MG63 (cell line): ENCODE results near the gene RIMBP2. TPM values are rescaled to one million over a fixed set of nuclear protein-coding genes. Genes with fewer than 3 reads are reported as not detected.

Experiments
- DNase-seq: peaks from one replicate; pipeline ENCODE4 v3.0.0-alpha.2; 2020
- H3K27me3 ChIP-seq: fragments of 250-450 bp; sonication (Bioruptor Pico); 2 replicates; pipeline ENCODE4 v1.5.1; 2020; ENCODE audit warnings: mild to moderate bottlenecking, moderate library complexity
- H3K36me3 ChIP-seq: fragments of 250-450 bp; sonication (Bioruptor Pico); 2 replicates; pipeline ENCODE4 v1.5.1; 2020; ENCODE audit warnings: mild to moderate bottlenecking, moderate library complexity
- H3K4me3 ChIP-seq: fragments of 250-450 bp; sonication (Bioruptor Pico); 2 replicates; pipeline ENCODE4 v1.5.1; 2020; ENCODE audit warnings: mild to moderate bottlenecking, moderate library complexity
- H3K9me3 ChIP-seq: fragments of 250-450 bp; sonication (Bioruptor Pico); 2 replicates; pipeline ENCODE4 v1.5.1; 2020; ENCODE audit warnings: mild to moderate bottlenecking, moderate library complexity
- total RNA-seq: library from RNA; depleted of rRNA; stranded (reverse); fragments of >200 nt; shearing (Covaris generic); gene quantifications from 2 replicates; pipeline ENCODE4 v1.2.3, GENCODE V29; 2014; ENCODE audit warnings: low replicate concordance

RIMBP2 gene
- total RNA-seq, 1 experiment from 2014 or later: not detected

- Histone ChIP-seq H3K27me3 (no peaks in the 10 kb centered on the region), H3K36me3 (no peaks in the 10 kb centered on the region), H3K4me3 (no peak overlapping the region), H3K9me3 (no peaks in the 10 kb centered on the region)
- no peak for DNase-seq
Measured at GRCh38 chr12:130615861-130616345, 100.2 kb downstream of the RIMBP2 start.

- no peaks in the 10 kb centered on the region for H3K36me3 ChIP-seq
- DNase-seq: no peak
- H3K27me3 ChIP-seq: no peaks in the 10 kb centered on the region
- no peaks in the 10 kb centered on the region for H3K9me3 ChIP-seq
- H3K4me3 ChIP-seq: no peak overlapping the region
Measured at GRCh38 chr12:130614530-130614905, 101.6 kb downstream of the RIMBP2 start.

DNA sequence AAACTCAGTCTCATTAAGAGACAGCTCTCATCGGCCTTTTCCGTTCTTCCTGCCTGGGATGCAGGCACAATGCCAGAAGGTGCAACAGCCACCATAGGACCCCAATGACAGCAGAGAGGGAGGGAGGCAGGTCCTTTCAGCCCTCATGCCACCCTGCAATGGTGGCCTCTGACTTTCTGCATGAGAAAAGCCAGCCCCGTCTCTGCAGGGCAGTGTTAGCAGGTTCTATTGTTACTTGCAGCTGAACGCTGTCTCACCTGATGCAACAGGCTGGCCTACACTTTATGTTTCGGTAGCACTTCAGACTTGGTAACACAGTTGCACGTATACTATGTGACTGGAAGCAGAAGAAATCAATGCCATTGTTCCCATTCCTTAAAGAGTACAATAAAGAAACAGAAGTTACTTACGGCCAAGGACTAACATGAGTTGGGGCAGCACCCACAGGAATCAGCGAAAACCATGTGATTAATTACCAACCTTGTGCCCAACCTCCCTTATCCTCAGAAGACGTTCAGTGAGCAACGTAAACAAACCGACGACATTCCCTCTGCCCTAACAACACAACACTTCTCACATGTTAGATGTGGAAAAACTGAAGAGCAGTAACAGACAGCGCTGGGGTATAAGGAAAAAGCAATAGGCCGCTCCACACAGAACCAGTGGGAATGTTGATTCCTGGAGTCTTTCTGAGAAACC lies 102.1 kb downstream of the RIMBP2 start:
- no peaks in the 10 kb centered on the region for H3K36me3 ChIP-seq
- no peaks in the 10 kb centered on the region for H3K27me3 ChIP-seq
- no peaks in the 10 kb centered on the region for H3K9me3 ChIP-seq
- DNase-seq: no peak
- no peak overlapping the region for H3K4me3 ChIP-seq

DNA sequence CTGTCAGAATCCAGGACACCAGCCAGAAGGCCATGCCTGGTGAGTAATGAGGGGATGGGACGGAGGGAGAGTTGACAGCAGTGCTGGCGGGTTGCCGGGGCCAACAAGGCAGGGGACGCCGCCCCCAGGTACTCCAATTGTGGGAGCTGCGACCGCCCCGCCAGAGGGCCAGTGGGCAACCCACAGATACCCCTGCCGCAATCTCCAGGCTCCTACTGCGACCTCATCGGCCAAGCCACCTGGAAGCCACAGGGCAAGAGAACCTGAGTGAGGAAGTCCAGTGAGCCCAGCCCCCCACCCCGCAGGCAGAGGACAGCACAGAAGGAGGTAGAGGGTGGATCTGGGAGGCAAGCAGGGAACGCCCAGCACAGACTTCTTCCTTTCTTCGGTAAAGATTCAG lies 103.0 kb downstream of the RIMBP2 start:
- H3K9me3 ChIP-seq: no peaks in the 10 kb centered on the region

DNA sequence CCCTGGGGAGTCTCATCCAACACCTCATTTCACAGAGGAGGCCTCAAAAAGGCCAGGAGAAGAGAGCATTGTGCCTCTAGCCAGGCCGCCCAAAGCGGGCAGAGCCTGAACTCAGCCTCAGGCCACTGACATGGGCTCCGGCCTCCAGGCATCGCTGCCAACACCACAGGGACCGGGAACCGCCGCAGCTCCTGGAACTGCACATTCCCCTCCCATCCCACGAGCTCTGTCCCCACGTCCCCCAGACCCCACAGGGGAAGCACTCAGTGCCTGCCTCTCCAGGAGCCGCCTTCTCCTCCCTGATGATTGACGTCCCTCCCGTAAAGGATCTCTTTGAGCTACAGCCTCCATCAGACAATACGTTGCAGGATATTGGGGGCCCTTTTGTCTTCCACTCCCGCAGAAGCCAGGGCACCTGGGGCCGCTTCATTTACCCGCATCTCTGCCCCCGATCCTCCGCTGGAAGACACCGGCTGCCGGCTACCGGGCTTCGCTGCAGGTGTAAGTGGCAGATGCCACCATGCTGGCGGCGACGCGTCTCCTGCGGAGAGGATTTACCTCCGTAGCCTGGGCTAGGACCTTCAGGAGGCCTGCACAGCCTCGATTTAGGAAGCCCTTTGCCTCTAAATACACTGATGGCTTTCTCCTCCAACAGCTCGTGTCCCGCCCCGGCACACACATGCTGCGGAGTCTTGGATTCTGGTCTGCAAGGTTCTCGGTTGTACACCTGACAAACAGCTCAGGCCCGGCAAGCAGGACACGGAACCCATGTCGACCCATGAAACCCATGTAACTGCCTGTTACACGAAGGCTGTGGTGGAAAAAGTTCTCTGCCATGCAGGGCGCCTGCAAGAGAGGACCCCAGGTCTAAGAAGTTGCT lies 104.8 kb downstream of the RIMBP2 start:
- Histone ChIP-seq H3K4me3 (no peak overlapping the region), H3K36me3 (no peaks in the 10 kb centered on the region), H3K27me3 (no peaks in the 10 kb centered on the region), H3K9me3 (no peaks in the 10 kb centered on the region)
- no peak for DNase-seq

More for the DNA sequence above, 103.0 kb downstream of the RIMBP2 start:
- Histone ChIP-seq H3K27me3 (no peaks in the 10 kb centered on the region), H3K36me3 (no peaks in the 10 kb centered on the region), H3K4me3 (no peak overlapping the region)
- no peak for DNase-seq

DNA sequence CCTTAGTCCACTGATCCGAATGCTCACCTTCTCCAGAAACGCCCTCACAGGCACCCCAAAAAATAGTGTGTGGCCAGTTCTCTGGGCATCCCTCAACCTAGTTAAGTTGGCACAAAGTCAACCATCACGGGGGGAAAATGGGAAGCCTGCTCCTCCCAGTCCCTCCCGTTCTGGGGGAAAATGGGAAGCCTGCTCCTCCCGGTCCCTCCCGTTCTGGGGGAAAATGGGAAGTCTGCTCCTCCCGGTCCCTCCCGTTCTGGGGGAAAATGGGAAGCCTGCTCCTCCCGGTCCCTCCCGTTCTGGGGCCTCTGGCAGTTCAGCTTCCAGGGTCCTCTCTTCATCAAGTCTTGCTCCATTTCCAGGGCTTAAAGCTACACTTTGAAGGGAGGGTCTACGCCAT lies 106.1 kb downstream of the RIMBP2 start:
- Histone ChIP-seq H3K27me3 (no peaks in the 10 kb centered on the region), H3K4me3 (no peak overlapping the region), H3K9me3 (no peaks in the 10 kb centered on the region), H3K36me3 (no peaks in the 10 kb centered on the region)
- DNase-seq: no peak

DNA sequence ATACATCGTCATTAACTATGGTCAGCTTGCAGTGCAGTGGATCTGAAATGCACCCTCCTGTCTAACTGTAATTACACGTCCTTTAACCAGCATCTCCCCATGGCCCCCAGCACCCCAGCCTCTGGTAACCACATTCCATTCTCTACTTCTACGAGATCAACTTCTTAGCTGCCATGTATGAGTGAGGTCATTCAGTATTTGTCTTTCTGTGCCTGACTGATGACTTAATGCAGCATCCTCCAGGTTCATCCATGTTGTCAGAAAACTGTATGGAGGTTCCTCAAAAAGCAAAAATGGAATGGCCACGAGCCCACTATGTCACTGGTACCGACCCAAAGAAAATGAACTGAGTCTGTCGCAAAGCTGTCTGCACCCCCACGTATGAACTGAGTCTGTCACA lies 107.3 kb downstream of the RIMBP2 start:
- H3K9me3 ChIP-seq: no peaks in the 10 kb centered on the region

DNA sequence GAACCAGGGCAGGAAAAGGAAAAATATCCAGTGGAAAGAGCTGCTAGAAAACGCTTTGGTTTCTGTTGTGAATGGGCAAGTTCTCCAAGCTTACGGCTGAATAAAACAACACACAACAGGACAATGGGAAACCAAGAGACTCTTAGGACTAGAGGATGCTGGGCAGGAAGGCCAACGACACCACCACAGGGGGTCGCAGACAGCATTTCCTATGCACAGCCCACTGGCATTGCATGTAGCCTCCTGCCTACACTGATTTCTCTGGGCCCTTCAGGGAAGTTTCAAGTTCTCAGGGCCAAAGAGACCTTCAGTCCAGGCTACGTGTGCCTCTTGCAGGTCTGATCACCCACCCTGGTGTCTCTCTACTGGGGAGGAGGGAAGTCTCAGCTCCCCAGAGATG lies 108.0 kb downstream of the RIMBP2 start:
- no peaks in the 10 kb centered on the region for H3K27me3 ChIP-seq
- DNase-seq: no peak
- H3K36me3 ChIP-seq: no peaks in the 10 kb centered on the region
- no peak overlapping the region for H3K4me3 ChIP-seq
- H3K9me3 ChIP-seq: no peaks in the 10 kb centered on the region

More for the DNA sequence above, 107.3 kb downstream of the RIMBP2 start:
- Histone ChIP-seq H3K27me3 (no peaks in the 10 kb centered on the region), H3K36me3 (no peaks in the 10 kb centered on the region), H3K4me3 (no peak overlapping the region)
- no peak for DNase-seq

GRCh38 chr12:130606231-130606630 lies 109.9 kb downstream of the RIMBP2 start:
- H3K9me3 ChIP-seq: no peaks in the 10 kb centered on the region
- H3K36me3 ChIP-seq: no peaks in the 10 kb centered on the region
- DNase-seq: no peak
- H3K27me3 ChIP-seq: no peaks in the 10 kb centered on the region
- H3K4me3 ChIP-seq: no peak overlapping the region

DNA sequence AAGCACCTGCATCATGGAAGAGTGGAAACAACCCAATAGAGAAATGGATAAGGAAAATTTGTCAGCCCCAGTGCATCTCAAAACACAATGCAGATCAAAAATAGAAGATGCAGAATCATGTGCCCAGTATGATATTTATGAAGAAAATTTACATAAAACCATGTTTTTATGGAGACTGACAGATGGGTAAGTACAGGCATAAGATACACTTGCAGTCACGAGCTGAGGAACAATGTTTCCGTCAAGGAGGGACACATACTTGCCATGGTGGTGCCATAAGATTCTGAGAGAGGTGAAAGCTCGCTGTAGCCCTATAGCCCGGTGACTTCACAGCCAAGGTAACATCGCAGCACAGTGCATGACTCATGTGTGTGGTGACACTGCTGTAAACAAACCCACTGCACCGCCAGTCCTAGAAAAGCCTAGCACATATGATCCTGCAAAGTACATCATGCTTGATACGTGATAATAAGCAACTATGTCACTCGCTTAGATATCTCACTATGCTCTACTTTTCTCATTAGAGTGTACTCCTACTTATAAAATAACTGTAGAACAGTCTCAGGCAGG lies 112.6 kb downstream of the RIMBP2 start:
- no peak overlapping the region for H3K4me3 ChIP-seq
- H3K9me3 ChIP-seq: no peaks in the 10 kb centered on the region
- no peak for DNase-seq
- H3K36me3 ChIP-seq: no peaks in the 10 kb centered on the region
- no peaks in the 10 kb centered on the region for H3K27me3 ChIP-seq

DNA sequence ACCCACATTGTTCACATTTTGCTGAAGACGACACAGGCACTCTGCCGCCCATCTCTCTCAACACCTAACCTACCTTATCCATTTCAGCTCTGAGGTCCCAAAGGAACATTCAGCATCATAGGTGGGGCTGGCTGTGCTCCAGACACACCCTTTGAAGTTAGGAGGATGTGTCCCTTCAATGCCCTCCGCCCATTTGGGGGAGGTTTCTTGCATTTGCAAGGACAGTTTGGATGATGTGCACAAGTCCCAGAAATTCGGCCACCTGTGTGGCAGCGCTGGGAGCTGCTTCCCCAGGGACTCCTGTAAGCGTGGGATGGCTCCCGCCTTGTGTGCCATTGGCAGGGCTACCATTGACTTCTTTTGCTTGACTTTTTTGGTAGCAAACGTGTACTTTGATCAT lies 113.8 kb downstream of the RIMBP2 start:
- no peak for DNase-seq
- H3K36me3 ChIP-seq: no peaks in the 10 kb centered on the region

GRCh38 chr12:130601327-130601726 lies 114.8 kb downstream of the RIMBP2 start:
- Histone ChIP-seq H3K9me3 (no peaks in the 10 kb centered on the region), H3K36me3 (no peaks in the 10 kb centered on the region), H3K4me3 (no peak overlapping the region), H3K27me3 (no peaks in the 10 kb centered on the region)
- DNase-seq: no peak

More for the DNA sequence above, 113.8 kb downstream of the RIMBP2 start:
- H3K27me3 ChIP-seq: no peaks in the 10 kb centered on the region
- H3K9me3 ChIP-seq: no peaks in the 10 kb centered on the region
- no peak overlapping the region for H3K4me3 ChIP-seq

GRCh38 chr12:130596241-130596640 lies 119.9 kb downstream of the RIMBP2 start:
- Histone ChIP-seq H3K4me3 (no peak overlapping the region), H3K36me3 (no peaks in the 10 kb centered on the region), H3K27me3 (no peaks in the 10 kb centered on the region), H3K9me3 (no peaks in the 10 kb centered on the region)
- DNase-seq: no peak

GRCh38 chr12:130595566-130595965 lies 120.5 kb downstream of the RIMBP2 start:
- no peak for DNase-seq
- H3K27me3 ChIP-seq: no peaks in the 10 kb centered on the region
- H3K4me3 ChIP-seq: no peak overlapping the region
- H3K9me3 ChIP-seq: no peaks in the 10 kb centered on the region
- no peaks in the 10 kb centered on the region for H3K36me3 ChIP-seq

- Histone ChIP-seq H3K9me3 (no peaks in the 10 kb centered on the region), H3K36me3 (no peaks in the 10 kb centered on the region), H3K4me3 (no peak overlapping the region), H3K27me3 (no peaks in the 10 kb centered on the region)
- no peak for DNase-seq
Measured at GRCh38 chr12:130593056-130593455, 123.0 kb downstream of the RIMBP2 start.

DNA sequence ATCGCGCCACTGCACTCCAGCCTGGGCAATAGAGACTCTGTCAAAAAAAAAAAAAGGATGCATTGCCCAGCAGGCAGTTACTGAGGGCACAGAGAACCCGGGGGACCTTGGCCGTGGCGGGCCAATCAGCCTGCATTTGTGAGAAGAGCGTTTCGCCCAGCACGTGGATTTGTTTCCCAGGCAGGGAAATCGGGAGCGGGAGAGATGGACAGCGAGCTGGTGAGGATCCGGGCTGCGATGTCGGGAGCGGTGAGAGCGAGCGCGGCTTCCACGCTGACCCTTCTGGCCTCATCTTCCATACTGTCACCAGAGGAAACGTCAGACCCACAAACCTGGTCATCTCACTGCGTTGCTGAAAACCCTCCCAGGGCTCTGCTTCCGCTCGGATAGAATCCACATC lies 123.5 kb downstream of the RIMBP2 start:
- Histone ChIP-seq H3K9me3 (no peaks in the 10 kb centered on the region), H3K4me3 (no peak overlapping the region), H3K27me3 (no peaks in the 10 kb centered on the region), H3K36me3 (no peaks in the 10 kb centered on the region)
- DNase-seq: no peak

DNA sequence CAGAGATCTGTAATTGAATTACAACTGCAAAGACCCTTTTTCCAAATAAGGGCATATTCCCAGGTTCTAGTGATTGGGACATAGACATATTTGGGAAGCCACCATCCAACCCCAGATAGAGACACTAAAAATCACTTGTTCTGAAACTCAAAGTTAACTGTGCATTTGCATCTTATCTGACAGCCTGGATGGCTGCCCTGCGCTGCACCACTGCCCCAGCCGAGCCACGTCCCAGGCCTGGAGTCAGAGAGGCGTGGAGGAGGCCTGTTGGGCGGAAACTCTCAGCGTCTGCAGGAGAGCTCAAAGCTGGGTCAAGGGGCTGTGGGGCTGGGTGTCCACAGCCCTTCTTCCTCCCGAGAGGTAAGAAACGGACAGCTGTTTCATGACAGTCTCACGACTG lies 124.4 kb downstream of the RIMBP2 start:
- no peak for DNase-seq
- no peaks in the 10 kb centered on the region for H3K27me3 ChIP-seq
- H3K9me3 ChIP-seq: no peaks in the 10 kb centered on the region
- no peak overlapping the region for H3K4me3 ChIP-seq
- H3K36me3 ChIP-seq: no peaks in the 10 kb centered on the region
